ENCODE data around the gene ARL2. TPM values are rescaled to one million over a fixed set of nuclear protein-coding genes. Genes with fewer than 3 reads are reported as not detected.

The ARL2 gene
- total RNA-seq, 1 donor from 2014 or later: 118 TPM

DNA sequence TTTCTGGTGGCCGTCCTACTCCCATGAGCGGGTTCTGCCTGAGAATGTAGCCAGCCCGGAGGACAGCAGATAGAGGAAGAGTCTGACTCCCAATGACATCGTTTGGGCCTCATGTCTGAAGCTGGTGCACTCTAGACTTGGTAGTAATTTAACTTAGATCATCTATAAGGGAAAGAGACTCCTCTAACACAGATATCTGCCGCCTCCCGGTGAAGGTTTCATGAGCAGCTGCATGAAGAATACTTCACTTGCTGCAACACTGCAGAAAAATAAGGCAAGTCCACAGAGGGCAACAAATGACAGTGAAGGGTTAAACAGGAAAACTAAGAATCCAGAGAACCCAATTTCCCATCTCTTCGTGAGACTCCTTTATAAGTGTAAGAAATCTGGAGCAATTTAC, 5.9 kb upstream of the ARL2 start:
- Mint-ChIP-seq H3K27me3 (ENCODE audit: unreplicated experiment) (no peaks in the 10 kb centered on the region), H3K9me3 (ENCODE audit: unreplicated experiment) (no peaks in the 10 kb centered on the region), H3K4me1 (ENCODE audit: unreplicated experiment) (peaks cover 6% of the 10 kb centered on the region), H3K36me3 (ENCODE audit: unreplicated experiment) (no peaks in the 10 kb centered on the region), H3K4me3 (ENCODE audit: unreplicated experiment) (no peak overlapping the region), H3K27ac (ENCODE audit: unreplicated experiment) (no peak overlapping the region)
- no peak for DNase-seq (ENCODE audit: extremely low spot score, unreplicated experiment)
- TF ChIP-seq, protein P1, sequence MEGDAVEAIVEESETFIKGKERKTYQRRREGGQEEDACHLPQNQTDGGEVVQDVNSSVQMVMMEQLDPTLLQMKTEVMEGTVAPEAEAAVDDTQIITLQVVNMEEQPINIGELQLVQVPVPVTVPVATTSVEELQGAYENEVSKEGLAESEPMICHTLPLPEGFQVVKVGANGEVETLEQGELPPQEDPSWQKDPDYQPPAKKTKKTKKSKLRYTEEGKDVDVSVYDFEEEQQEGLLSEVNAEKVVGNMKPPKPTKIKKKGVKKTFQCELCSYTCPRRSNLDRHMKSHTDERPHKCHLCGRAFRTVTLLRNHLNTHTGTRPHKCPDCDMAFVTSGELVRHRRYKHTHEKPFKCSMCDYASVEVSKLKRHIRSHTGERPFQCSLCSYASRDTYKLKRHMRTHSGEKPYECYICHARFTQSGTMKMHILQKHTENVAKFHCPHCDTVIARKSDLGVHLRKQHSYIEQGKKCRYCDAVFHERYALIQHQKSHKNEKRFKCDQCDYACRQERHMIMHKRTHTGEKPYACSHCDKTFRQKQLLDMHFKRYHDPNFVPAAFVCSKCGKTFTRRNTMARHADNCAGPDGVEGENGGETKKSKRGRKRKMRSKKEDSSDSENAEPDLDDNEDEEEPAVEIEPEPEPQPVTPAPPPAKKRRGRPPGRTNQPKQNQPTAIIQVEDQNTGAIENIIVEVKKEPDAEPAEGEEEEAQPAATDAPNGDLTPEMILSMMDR (IDR thresholded peaks at IDR 0.05): no peak

DNA sequence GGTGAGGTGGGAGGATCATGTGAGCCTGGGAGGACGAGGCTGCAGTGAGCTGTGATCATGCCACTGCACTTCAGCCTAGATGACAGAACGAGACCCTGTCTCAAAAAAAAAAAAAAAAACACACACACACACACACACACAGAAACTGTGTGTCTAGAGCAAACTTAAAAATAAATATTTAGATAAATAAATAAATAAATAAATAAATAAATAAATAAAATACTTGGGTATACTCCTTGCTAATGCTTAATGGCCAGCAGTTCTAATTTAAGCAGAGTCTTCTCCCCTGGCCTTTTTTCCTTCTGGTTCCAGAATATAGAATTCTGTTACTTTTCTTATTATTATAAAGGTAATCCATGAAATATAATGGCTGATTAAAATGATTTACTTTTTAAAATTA, 5.1 kb upstream of the ARL2 start:
- TF ChIP-seq, protein P1 (IDR thresholded peaks at IDR 0.05): no peak
- Mint-ChIP-seq H3K27ac (ENCODE audit: unreplicated experiment) (no peak overlapping the region), H3K36me3 (ENCODE audit: unreplicated experiment) (no peaks in the 10 kb centered on the region), H3K9me3 (ENCODE audit: unreplicated experiment) (no peaks in the 10 kb centered on the region), H3K4me1 (ENCODE audit: unreplicated experiment) (peaks cover 11% of the 10 kb centered on the region), H3K27me3 (ENCODE audit: unreplicated experiment) (no peaks in the 10 kb centered on the region), H3K4me3 (ENCODE audit: unreplicated experiment) (no peak overlapping the region)
- no peak for DNase-seq (ENCODE audit: extremely low spot score, unreplicated experiment)

DNA sequence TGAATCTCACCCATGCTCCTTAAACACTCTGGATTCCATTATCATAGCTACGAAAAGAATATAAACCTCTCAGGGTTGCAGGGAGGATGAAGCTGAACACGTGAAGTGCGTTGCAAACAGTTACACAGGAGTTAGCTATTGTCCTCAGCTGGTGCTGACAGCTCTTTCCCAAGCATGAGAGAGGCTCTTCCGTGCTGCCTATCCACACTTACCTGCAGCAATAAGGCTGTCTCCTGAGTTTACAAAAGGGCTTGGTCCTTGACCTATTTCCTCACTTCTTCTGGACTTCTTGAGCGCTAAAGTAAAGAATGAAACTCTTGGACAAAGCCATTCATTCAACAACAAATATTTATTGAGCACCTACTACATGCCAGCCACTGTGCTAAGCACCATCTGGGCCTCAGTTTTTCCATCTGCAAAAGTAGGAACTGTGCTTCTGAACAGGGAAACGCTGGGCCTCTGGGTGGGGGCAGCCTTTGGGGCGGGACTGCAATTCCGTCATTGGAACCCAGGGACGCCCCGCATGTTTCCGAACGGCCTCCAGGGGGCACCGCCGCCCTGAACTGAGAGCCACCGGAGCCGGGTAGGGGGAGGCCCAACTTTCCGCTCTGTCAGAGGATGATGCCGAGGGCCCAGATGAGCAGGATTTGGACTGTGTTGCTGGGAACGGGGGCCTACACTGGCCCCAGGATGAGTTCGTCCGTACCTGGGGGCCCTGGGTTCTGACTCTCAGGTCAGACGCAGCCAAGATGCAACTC, 651 bp upstream of the ARL2 start:
- Mint-ChIP-seq H3K36me3 (ENCODE audit: unreplicated experiment) (peaks cover 12% of the 10 kb centered on the region), H3K4me1 (ENCODE audit: unreplicated experiment) (peaks cover 11% of the 10 kb centered on the region), H3K27ac (ENCODE audit: unreplicated experiment) (peak overlapping the region; percentile 97), H3K27me3 (ENCODE audit: unreplicated experiment) (no peaks in the 10 kb centered on the region), H3K9me3 (ENCODE audit: unreplicated experiment) (no peaks in the 10 kb centered on the region), H3K4me3 (ENCODE audit: unreplicated experiment) (peak overlapping the region; percentile 88)
- TF ChIP-seq, protein P1 (IDR thresholded peaks at IDR 0.05): peak; percentile 75
- DNase-seq (ENCODE audit: extremely low spot score, unreplicated experiment): peak; percentile 96

DNA sequence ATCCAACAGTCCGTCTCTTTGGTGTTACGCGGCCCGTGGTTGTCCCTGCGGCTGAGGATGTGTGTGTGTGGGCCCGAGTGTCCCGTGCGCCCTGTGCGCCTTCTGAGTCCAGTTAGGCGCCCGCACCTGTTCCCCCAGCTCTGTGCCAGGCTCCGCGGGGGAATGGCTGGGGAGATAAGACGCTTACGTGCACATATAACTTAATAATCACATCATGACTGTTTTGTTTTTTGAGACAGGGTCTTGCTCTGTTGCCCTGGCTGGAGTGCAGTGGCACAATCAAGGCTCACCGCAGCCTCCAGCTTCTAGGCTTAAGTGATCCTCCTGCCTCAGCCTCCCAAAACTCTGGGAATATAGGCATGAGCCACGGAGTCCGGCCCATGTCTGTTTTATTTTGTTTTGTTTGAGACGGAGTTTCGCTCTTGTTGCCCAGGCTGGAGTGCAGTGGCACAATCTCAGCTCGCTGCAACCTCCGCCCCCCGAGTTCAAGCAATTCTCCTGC, 817 bp downstream of the ARL2 start:
- no peaks in the 10 kb centered on the region for H3K9me3 Mint-ChIP-seq (ENCODE audit: unreplicated experiment)
- TF ChIP-seq, protein P1 (IDR thresholded peaks at IDR 0.05): no peak
- DNase-seq (ENCODE audit: extremely low spot score, unreplicated experiment): no peak
- H3K4me1 Mint-ChIP-seq (ENCODE audit: unreplicated experiment): peaks cover 11% of the 10 kb centered on the region
- H3K36me3 Mint-ChIP-seq (ENCODE audit: unreplicated experiment): peaks cover 12% of the 10 kb centered on the region
- H3K27me3 Mint-ChIP-seq (ENCODE audit: unreplicated experiment): no peaks in the 10 kb centered on the region
- H3K27ac Mint-ChIP-seq (ENCODE audit: unreplicated experiment): peak overlapping the region; percentile 85
- H3K4me3 Mint-ChIP-seq (ENCODE audit: unreplicated experiment): peak overlapping the region; percentile 81

DNA sequence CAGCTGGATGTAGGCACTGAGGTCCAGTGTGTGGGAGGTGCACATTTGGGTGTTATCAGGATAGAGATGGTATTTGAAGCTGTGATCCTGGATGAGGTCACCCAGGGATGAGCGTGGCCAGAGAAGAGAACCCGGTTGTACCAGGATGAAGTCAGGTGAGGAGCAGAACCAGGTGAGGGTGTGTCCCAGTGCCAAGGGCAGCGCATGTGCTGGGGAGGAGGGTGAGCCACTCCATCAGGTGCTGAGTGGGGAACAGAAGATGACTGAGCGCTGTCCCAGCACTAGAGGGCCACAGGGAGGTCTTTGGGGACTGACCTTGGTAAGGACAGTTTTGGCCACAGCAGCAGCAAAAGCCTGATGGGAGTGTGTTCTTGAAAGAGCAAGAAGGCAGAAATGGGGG, 2.7 kb downstream of the ARL2 start:
- no peak for DNase-seq (ENCODE audit: extremely low spot score, unreplicated experiment)
- Mint-ChIP-seq H3K4me1 (ENCODE audit: unreplicated experiment) (peaks cover 11% of the 10 kb centered on the region), H3K36me3 (ENCODE audit: unreplicated experiment) (peaks cover 12% of the 10 kb centered on the region), H3K9me3 (ENCODE audit: unreplicated experiment) (no peaks in the 10 kb centered on the region), H3K27me3 (ENCODE audit: unreplicated experiment) (no peaks in the 10 kb centered on the region), H3K4me3 (ENCODE audit: unreplicated experiment) (no peak overlapping the region), H3K27ac (ENCODE audit: unreplicated experiment) (no peak overlapping the region)
- TF ChIP-seq, protein P1 (IDR thresholded peaks at IDR 0.05): no peak
